Colon (tissue), 2 donors: ENCODE data around the gene PTPN21.

Source experiments
- FAIRE-seq: peaks from 2 replicates; lab custom pipeline; 2012; peaks lifted over from hg19 to GRCh38; lab: Jason Lieb, UNC
- donor health status: control.
- donor health status: control.

PTPN21 gene

GRCh38 chr14:88554457-88555286 is at the start of gene PTPN21:
Gene PTPN21 (minus strand): TSS chr14:88555007. CDS start chr14:88550417, 4,590 bp downstream.
- no peak for FAIRE-seq

GRCh38 chr14:88604212-88604611 is 49.4 kb upstream of the PTPN21 start:
- no peak for FAIRE-seq

DNA sequence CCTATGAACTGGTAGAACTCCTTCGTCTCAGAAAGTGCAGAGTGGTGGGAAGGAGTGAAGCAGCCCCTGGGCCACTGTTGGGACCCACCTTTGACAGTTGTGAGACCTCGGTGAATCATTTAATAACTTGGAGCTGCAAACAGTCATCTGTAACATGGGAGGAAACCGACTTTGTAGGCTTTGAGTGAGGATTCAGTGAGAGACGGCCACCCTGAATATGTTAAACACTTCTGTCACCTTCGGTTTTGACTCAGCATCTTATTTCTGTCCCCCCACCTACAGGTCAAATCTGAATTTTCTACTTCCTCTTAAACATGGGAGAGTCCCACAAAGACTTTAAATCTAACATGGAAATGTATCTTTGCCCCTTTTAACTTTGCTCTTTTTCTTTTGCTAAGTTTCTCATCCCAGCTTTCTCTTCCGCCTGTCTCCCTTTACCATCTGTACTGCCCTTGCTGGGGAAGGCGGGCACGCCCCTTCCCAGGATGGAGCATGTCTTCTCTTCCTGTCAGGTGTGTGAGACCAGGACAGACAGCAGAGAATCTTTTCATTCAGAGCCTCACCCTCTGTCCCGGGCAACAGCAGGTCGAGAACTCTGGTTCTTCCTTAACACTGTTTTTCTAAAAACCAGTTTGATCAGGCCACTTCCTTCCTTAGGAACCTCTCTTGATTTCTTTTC is 45.1 kb upstream of the PTPN21 start:
- no peak for FAIRE-seq

DNA sequence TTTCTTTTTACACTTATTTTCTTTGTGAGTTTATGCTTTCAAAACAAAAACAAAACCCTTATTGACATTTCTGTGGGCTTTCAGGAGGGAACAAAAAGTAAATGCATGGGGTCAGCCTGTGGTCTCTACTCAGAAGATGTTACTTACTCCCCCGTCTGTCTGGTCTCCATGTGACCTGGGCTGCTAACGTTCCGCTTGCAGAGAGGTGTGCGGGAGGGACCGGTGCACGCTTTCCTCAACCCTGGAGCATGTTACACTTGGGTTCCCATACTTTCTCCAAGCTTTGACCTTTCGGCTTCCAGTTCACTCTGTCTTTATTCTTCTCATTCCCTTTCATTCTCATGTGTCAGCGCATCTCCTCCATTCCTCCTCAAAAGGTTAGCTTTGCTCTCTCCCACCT is 44.5 kb upstream of the PTPN21 start:
- FAIRE-seq = no peak

GRCh38 chr14:88598097-88598675 is 43.4 kb upstream of the PTPN21 start:
- no peak for FAIRE-seq

DNA sequence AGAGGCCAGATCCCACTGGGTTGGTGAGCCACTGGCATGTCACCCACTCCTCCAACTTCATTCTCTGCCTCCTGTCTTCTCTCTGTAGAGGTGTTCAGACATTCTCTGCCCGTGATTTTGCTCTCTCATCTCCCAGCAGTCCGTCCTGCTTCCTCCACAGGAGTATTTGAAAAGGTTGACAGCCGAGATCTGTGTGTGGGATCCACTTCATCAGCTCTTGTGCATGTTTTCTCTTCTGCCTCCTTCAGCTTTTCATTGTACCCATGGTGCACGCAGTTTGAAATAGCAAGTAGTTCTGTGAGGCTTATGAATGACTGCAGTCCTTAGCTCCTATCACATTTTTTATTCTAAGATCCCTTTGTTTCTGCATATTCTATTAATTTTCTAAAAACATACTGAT is 42.8 kb upstream of the PTPN21 start:
- FAIRE-seq = no peak

- no peak for FAIRE-seq
Observed at GRCh38 chr14:88597038-88597437, 42.2 kb upstream of the PTPN21 start.

DNA sequence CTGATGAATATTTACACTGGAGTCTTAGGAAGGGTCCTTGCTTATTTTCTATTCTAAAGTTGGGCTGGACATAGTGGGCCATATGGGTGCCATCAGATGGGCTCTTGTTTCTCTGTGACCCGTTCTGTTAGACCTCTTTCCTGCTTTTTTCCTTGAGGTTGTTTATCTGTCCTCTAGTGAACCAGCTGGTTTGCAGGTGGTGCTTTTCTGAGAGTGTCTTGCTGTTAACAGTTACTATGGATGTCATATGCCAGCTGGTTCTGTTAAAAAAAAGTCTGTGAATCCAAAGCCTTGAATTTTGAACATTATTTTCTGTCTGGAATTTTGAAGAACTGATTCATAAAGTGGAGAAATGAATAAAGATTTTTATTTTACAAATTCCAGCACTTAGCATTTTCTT is 37.2 kb upstream of the PTPN21 start:
- FAIRE-seq = no peak

GRCh38 chr14:88590173-88590572 is 35.4 kb upstream of the PTPN21 start:
- no peak for FAIRE-seq

- no peak for FAIRE-seq
Observed at GRCh38 chr14:88588081-88588480, 33.3 kb upstream of the PTPN21 start.

DNA sequence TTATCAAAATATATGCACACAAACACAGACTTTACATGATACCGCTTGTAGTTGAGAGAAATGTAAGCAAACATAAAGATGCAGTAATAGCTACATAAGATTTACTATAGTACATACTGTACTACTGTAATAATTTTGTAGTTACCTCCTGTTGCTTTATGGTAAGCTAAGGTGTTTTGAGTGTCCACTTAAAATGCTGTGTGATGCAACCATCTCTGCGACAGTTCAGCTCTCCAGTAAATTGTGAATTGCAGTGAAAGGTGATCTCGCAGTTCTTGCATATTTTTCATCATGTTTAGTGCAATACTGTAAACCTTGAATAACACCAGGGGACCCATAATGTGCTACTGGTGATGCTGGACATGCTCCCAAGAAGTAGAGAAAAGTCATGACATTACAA is 29.6 kb upstream of the PTPN21 start:
- no peak for FAIRE-seq

GRCh38 chr14:88576222-88576621 is 21.4 kb upstream of the PTPN21 start:
- no peak for FAIRE-seq

GRCh38 chr14:88572117-88572516 is 17.3 kb upstream of the PTPN21 start:
- no peak for FAIRE-seq

DNA sequence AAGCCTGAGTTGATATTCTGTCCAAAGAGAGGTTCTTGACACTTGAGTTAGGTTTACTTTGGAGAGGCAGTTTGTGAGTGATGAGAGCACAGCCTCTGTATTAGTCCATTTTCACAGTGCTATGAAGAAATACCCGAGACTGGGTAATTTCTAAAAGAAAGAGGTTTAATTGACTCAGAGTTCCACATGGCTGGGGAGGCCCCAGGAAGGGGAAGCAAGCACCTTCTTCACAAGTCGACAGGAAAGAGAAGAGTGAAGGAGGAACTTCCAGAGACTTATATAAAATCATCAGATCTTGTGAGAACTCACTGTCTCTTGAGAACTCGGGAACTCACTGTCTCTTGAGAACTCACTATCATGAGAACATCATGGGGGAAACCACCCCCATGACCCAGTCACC is 13.4 kb upstream of the PTPN21 start:
- no peak for FAIRE-seq

DNA sequence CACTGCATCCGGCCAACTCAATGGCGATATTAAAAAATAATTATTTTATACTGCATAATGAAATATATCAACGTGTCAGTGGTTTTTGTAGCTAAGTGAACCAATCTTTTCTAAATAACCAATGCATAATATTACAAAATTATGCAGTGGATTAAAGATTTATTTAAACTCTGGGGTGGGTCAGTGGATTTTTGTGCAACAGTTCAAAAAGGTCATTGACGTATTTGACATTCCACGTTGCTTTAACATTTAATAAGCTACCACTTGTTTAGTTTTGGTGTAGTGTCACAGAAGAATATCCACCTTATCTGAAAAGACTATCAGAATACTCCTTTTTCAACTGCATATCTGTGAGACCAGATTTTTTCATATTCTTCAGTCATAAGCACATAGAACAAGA is 10.6 kb upstream of the PTPN21 start:
- FAIRE-seq = no peak

- FAIRE-seq = no peak
Observed at GRCh38 chr14:88563845-88564244, 9.0 kb upstream of the PTPN21 start.

DNA sequence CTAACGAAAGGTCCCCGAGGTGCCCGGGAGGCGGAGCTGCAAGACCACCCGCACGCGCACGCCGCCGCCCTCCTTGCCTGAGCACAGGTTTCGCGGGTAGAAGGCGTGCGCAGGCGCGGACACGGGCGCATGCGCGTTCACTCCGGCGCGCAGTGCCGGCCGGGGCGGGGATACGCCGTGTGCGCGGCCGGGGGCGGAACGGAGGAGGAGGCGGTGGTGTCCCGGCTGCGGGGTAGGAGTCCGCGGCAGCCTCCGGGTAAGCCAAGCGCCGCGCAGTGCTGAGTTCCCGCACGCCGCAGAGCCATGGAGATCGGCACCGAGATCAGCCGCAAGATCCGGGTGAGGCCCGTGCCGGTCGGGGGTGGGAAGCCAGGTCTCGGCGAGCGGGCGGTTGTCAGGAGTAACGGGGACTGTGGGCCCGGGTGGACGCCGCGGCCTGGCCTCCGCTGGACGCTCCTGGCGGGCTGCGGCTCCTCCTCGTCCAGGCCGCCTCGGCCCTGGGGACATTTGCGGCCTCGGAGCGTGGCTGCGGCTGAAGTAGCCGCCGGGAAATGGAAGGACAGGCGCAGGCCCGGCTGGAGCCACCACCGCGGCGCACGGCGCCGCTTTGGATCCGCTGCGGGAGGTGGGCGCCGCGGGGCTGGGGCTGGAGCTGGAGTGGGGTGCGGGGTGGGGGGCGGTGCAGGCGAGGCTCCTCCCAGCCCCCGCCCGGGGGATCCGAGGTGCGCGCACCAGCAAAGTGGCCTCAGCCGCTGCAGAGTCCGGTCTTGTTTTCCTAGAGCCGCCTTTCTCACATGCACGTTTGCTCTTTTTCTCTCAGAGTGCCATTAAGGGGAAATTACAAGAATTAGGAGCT is 8.3 kb upstream of the PTPN21 start, which contains the start of gene ZC3H14:
Gene ZC3H14 (plus strand): TSS at position 207 of the 856 bp plus-strand sequence. CDS start 97 bp downstream, at position 304.
- no peak for FAIRE-seq

- no peak for FAIRE-seq
Observed at GRCh38 chr14:88562532-88562830, 7.7 kb upstream of the PTPN21 start.

DNA sequence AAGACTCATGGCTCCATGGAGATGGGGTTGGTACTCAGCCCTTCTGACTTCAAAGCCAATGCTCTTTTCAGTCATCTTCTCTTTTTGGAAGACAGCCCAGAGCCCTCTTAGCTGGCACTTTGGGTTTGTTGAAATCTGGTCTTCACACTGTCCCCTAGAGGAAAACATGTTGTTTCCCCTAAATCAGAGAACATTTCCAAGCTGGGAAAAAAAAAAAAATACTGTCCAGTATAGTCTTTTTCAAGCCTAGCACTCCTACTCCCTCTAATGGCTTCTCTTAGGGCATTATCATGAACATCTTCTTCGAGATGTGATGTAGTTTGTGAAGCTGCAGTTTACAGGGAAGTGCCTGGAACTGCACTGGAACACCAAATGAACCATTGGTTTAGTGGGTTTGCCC is 5.0 kb upstream of the PTPN21 start:
- no peak for FAIRE-seq

DNA sequence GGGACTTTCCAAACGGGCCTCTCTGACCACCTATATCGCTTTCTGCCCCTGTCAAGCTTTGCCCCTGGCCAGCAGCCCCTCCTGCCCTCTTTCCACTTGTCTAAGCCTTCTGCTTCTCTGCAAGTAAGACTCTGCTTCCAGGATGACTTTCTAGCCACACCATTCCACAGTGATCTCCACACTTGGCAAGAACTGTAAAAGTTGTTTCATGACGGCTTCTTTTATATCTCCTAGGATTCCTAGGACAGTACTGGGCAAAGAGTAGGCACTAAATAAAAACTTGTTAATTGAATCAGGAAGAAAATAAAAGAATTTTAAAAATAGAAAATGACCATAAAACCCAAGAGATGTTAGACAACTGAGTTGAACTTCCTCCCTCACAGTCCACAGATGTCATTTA is 1.8 kb upstream of the PTPN21 start:
- no peak for FAIRE-seq

DNA sequence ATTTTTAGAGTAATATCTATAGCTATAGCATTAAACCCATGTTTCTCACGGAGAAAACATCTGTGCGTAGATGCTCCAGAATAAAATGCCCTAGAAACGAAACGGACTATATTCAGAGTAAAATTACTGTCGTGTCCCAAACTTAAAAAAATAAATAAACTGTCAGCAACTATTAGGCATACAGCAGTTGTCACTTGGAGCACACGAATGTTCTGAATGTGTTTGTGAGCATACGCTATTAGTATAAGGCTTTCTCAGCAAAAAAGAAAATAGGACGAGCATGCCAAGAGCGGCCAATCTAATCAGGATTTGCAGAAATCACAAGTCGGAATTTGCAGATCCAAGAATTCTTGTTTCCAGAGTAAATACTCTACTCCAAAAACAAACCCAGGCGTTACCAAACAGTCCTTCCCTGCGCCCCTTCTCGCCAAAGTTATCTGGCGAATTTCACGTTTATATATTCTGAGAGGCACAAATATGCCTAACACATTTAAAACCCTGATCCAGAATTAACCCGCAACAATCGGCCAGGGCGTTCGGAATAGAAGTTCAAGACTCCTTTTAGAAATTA is 836 bp downstream of the PTPN21 start:
- no peak for FAIRE-seq

DNA sequence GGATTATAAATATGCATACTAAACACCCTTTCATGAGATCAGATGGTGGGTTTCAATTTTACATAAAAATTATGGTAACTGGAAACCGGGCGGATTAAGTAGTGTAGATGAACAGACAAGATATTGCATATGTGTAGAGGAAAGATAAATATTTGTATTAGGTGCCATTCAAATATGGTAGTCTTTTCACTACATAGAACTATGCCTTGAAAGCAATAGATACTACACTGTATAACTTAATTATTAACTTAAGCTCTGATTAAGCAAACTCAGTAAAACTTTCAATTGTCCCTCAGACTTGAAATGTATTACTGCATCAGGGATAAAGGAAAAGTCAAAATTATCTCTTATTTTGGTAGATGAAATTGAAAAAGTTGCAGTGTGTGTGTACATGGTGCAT is 1.9 kb downstream of the PTPN21 start:
- no peak for FAIRE-seq
